Uterus (tissue), 4 donors: ENCODE results near the gene FBXW2. TPM values are rescaled to one million over a fixed set of nuclear protein-coding genes. Genes with fewer than 3 reads are reported as not detected.
"Not testable (repeated sequence)": the region's sequence is repeated elsewhere in the genome, so short reads cannot be mapped to it uniquely, and the experiment has no call there.

Source experiments
- DNase-seq, 2 donors: peaks; one replicate each; pipeline ENCODE4 v3.0.0-alpha.2; 2019 to 2020
- H3K27ac ChIP-seq, 2 donors: fragments of 200-600 bp; sonication (generic); 1 replicate in 1 of 2; 2 replicates in 1 of 2; pipeline ENCODE4 v1.5.1; 2016 to 2018
- H3K27me3 ChIP-seq, 2 donors: fragments of 200-600 bp; sonication (generic); one replicate each; pipeline ENCODE4 v1.5.1; 2018 to 2019; ENCODE audit warnings: control low read depth in 1 of 2
- H3K36me3 ChIP-seq, 2 donors: fragments of 200-600 bp; sonication (generic); one replicate each; pipeline ENCODE4 v1.5.1; 2019; ENCODE audit warnings: control low read depth in 1 of 2
- H3K4me1 ChIP-seq, 2 donors: fragments of 200-600 bp; sonication (generic); one replicate each; pipeline ENCODE4 v1.5.1; 2018 to 2019; ENCODE audit warnings: control low read depth in 1 of 2
- H3K4me3 ChIP-seq, 2 donors: fragments of 200-600 bp; sonication (generic); 1 replicate in 1 of 2; 2 replicates in 1 of 2; pipeline ENCODE4 v1.5.1; 2018 to 2019; ENCODE audit warnings: mild to moderate bottlenecking in 1 of 2
- H3K9me3 ChIP-seq, 2 donors: fragments of 200-600 bp; sonication (generic); one replicate each; pipeline ENCODE4 v1.5.1; 2019; ENCODE audit warnings: control low read depth in 1 of 2
- CTCF ChIP-seq, 4 experiments: fragments of 200-600 bp in 2 of 4; fragments of 450-650 bp in 2 of 4; sonication (generic) in 2 of 4; IDR thresholded peaks; one replicate each; pipeline ENCODE4 v1.5.1; 2016 to 2019; ENCODE audit warnings: antibody characterized with exemption in 4 of 4, mild to moderate bottlenecking in 2 of 4, moderate library complexity in 1 of 4
- POLR2A ChIP-seq, 2 donors: fragments of 450-650 bp; IDR thresholded peaks; one replicate each; pipeline ENCODE4 v1.6.1; 2016; ENCODE audit warnings: antibody characterized with exemption in 2 of 2, mild to moderate bottlenecking in 1 of 2, moderate library complexity in 1 of 2
- intact Hi-C: fragments of 100-400 bp; cut with DNase I; formaldehyde crosslinking; loops from one replicate; pipeline ENCODE4 v1.15.1; 2023; ENCODE audit warnings: low total_unique reads
- total RNA-seq, 4 donors: library from RNA; depleted of rRNA in 3 of 4; stranded (reverse); fragments of >200 nt in 3 of 4; gene quantifications; one replicate each; pipeline versions ENCODE4 v1.1.0 to v1.2.4, GENCODE V29; 2014 to 2023
- donor health status: DM: yes; HTN: yes; CAD: no.

The FBXW2 gene
- total RNA-seq, 4 donors from 2014 or later = 20.7 to 82.4 (median 40.0) TPM

- DNase-seq = no peak
- H3K36me3 ChIP-seq = no peaks in the 10 kb centered on the region
- intact Hi-C loops = loop anchor here (10.0 kb wide), 1 partner anchor 304 kb away; the partner anchor contains the start of gene C5
- H3K4me3 ChIP-seq = no peak overlapping the region
- no peaks in the 10 kb centered on the region for H3K4me1 ChIP-seq
- TF ChIP-seq POLR2A (IDR thresholded peaks at IDR 0.05) (no peak), CTCF (IDR thresholded peaks at IDR 0.05) (no peak)
- no peak overlapping the region for H3K27ac ChIP-seq
- H3K27me3 ChIP-seq = no peaks in the 10 kb centered on the region
- no peaks in the 10 kb centered on the region for H3K9me3 ChIP-seq
Measured at GRCh38 chr9:120750421-120750820, 42.8 kb downstream of the FBXW2 start.

GRCh38 chr9:120746366-120746765 is 46.9 kb downstream of the FBXW2 start:
- H3K27ac ChIP-seq, H3K27me3 ChIP-seq, H3K4me1 ChIP-seq, DNase-seq, intact Hi-C loops, H3K9me3 ChIP-seq, H3K4me3 ChIP-seq, H3K36me3 ChIP-seq: not testable (repeated sequence)

- no peaks in the 10 kb centered on the region for H3K36me3 ChIP-seq
- TF ChIP-seq CTCF (IDR thresholded peaks at IDR 0.05) (no peak), POLR2A (IDR thresholded peaks at IDR 0.05) (no peak)
- no peak for DNase-seq
- H3K4me1 ChIP-seq = no peaks in the 10 kb centered on the region
- intact Hi-C loops = no loop called here
- no peak overlapping the region for H3K27ac ChIP-seq
- no peaks in the 10 kb centered on the region for H3K9me3 ChIP-seq
- no peaks in the 10 kb centered on the region for H3K27me3 ChIP-seq
- H3K4me3 ChIP-seq = no peak overlapping the region
Measured at GRCh38 chr9:120745278-120745677, 47.9 kb downstream of the FBXW2 start.

GRCh38 chr9:120742951-120743416 is 50.2 kb downstream of the FBXW2 start:
- TF ChIP-seq POLR2A (IDR thresholded peaks at IDR 0.05) = no peak
- peak in 1 of 4 experiments; percentile 13 for TF ChIP-seq CTCF (IDR thresholded peaks at IDR 0.05)
- Histone ChIP-seq H3K27me3 (no peaks in the 10 kb centered on the region), H3K9me3 (no peaks in the 10 kb centered on the region), H3K27ac (no peak overlapping the region), H3K4me3 (no peak overlapping the region), H3K36me3 (no peaks in the 10 kb centered on the region), H3K4me1 (no peaks in the 10 kb centered on the region)
- intact Hi-C loops = no loop called here
- DNase-seq = no peak

- no peak for TF ChIP-seq POLR2A (IDR thresholded peaks at IDR 0.05)
- no peak for TF ChIP-seq CTCF (IDR thresholded peaks at IDR 0.05)
- Histone ChIP-seq H3K9me3 (no peaks in the 10 kb centered on the region), H3K36me3 (no peaks in the 10 kb centered on the region), H3K27me3 (no peaks in the 10 kb centered on the region), H3K27ac (no peak overlapping the region), H3K4me3 (no peak overlapping the region), H3K4me1 (no peaks in the 10 kb centered on the region)
- intact Hi-C loops = no loop called here
- no peak for DNase-seq
Measured at GRCh38 chr9:120741701-120742100, 51.5 kb downstream of the FBXW2 start.

GRCh38 chr9:120741191-120741590 is 52.0 kb downstream of the FBXW2 start:
- H3K27me3 ChIP-seq = no peaks in the 10 kb centered on the region
- no peak overlapping the region for H3K27ac ChIP-seq
- intact Hi-C loops = no loop called here
- H3K4me3 ChIP-seq = no peak overlapping the region
- no peaks in the 10 kb centered on the region for H3K9me3 ChIP-seq
- H3K4me1 ChIP-seq = no peaks in the 10 kb centered on the region
- DNase-seq = no peak
- TF ChIP-seq CTCF (IDR thresholded peaks at IDR 0.05) (no peak), POLR2A (IDR thresholded peaks at IDR 0.05) (no peak)
- H3K36me3 ChIP-seq = no peaks in the 10 kb centered on the region
